Tongue (tissue), 2 donors: ENCODE measurements around the gene MYO7B. TPM values are rescaled to one million over a fixed set of nuclear protein-coding genes. Genes with fewer than 3 reads are reported as not detected.

Experiments used
- DNase-seq: peaks from one replicate; pipeline ENCODE4 v3.0.0-alpha.2; 2015
- total RNA-seq: library from RNA; depleted of rRNA; stranded (reverse); fragments of >200 nt; gene quantifications from one replicate; pipeline ENCODE4 v1.2.3, GENCODE V29; 2014

The MYO7B gene
- total RNA-seq, 1 donor from 2014 or later = 1.5 TPM

DNA sequence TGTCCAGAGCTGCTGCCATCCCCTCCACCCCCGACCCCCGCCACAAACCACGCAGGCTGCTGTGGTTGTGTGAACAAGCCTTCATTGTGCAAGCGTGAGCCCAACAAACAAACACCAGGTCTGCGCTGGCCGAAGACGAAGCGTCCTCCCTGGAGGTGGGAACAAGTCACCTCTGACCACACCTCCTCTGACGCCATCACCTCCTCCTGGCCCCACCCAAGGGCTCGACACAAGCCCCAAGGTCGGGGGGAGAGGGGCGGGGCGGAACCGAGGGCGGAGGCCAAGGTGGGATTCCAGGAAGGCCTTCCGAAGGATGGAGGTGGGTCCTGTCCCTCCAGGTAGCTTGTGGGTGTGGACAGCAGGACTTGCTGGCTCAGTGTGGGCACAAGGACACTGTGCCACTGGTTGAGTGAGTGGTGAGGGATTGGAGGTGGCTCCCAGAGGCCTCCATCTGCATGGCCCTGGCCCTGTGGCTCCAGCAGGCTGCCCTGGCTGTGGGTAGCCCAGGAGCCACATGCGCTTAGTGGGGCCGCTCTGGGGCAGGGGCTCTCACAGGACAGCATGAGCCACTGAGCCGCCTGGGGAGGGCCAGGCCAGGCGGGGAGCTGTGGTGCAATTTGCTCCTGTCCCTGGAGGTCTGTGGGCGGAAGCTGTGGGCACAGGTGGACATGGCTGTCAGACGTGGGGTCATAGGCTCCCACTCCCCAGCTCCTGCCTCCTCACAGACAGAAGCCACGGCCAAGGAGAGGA is 103.1 kb downstream of the MYO7B start:
- no peak for DNase-seq

GRCh38 chr2:127639111-127639474 is 103.6 kb downstream of the MYO7B start:
- DNase-seq = no peak

- peak; percentile 48 for DNase-seq
These were observed 104.9 kb downstream of the MYO7B start for GRCh38 chr2:127640082-127641072.

GRCh38 chr2:127641133-127641532 is 105.7 kb downstream of the MYO7B start:
- DNase-seq = no peak

DNA sequence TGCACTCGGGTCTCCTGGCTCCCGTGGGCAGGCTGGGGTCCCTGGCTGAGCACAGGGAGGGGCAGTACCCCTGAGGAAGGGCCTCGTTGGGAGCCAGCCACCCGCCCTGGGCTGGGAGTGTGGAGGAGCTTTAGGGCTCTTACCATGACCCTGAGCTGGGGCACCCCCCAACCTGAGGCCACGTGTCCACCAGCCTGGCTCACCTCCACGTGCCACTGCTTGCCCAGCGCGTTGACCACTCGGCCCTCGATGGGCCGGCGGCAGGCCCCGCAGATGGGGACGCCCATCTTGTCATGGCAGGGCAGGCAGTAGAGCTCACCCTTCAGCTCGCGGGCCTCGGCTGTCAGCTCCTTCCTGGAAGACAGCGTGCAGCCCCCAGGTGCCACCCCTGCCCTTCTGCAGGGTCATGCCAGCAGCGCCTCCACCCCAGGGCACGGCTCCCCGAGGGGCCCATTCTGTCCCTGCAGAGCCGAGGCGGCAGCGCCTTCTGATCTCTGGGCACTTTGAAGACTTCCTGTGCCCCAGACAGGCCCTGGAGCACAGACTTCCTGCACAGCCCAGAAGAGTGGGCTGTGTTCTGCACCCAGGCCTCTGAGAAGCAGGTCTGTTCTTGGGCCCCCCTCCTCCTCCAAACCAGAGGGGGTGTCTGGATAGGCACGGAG is 106.5 kb downstream of the MYO7B start:
- DNase-seq = no peak

DNA sequence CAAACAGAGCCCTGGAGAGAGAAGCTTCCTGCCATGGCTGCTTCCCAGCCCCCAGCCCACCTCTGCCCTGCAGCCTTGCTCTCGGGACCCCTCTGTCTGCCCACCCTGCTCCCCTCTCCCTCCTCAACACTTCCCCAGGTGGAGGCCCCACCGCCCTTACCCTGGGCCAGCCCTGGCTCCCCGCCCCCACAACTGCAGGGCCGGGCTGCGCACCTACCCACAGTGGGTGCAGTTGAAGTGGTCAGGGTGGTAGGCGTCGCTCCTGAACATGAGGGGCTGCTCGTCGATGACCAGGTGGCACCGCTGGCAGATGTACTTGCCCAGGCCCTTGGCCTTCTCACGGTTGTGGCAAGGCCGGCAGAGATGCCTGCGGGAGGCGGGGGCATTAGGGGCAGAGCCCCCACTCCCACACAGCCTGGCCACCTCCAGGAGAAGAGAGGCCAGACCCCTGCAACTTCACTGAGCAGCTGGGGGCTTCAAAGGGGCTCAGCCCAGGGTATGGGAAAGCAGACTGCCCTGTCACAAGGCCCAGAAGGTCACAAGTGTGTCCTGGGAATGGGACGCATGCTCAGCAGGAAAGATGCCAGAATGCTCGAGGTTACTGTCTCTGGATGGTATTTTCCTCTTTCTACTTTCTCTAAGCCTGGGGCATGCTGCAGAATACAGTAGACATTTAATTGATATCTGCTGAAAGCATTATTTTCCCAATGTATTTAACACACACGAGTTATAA is 107.4 kb downstream of the MYO7B start:
- no peak for DNase-seq

DNA sequence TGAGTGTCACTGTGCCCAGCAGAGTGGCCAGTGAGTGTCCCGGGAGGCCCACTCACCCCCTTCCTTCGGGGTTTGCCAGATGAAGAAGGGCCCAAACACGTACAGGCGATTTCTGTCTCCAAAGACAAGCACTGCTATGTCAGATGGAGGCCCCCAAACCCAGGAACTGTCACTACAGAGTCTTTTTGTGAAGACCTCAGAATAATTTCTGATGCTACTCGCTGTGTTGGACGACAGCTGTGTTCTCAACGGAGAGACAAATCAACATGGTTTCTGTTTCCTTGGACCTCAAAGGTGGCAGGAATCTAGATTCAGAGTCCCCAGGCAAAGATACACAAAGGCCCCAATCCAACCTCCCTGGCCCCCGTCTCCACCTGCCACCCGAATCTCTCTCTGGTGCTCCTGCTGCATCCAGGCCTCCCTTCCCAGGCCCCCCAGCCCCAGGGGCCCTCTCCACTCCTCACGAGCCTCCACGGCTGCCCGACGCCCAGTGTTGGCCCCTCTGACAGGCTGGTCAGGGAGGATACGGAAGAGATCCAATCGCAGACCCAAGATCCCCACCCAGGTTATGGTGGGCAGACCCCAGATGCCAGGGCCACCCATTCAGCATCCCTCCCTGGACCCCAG is 108.1 kb downstream of the MYO7B start:
- no peak for DNase-seq

DNA sequence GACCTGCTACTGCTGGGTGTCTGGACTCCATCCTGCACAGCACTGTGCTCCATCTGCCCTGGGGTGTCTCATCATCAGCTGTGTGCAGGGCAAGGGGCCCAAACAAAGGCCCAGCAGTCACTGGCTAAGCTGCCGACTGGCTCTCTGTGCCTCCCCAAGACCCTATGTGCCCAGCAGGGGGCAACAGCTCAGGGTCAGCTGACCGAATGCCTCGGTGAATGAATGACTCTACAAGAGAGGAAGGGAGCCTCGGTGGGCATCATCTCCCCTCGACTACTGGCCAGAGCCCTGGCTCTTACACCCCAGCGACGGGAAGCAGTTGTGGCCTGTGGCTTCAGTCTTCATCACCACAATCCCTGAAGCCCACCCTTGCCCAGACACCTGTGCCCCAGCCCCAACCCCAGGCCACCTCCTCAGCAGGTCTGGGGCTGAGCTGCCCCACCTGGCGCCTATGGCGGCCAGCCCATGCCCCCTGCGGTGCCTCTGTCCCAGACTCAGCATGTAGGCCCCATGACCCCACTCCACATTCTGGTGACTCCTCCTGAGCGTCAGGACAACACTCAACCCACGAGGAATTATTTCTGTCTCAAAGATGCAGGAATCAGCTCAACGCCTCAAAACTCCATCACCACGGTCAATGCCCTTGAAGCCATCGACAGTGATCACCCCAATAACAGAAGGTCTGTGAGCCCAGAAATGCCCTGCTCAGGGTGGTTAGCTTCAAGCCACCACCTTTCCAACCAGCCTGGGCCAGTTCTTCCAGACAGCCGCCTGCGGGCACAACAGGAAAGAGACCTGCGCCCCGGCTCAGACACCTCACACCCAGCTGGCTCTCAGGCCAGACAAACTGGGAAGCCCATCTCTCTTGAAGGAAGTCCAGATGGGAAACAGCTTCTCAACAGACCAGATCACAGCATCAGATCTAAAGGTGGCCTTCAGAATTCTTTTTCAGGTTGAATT is 108.9 kb downstream of the MYO7B start:
- DNase-seq = no peak

DNA sequence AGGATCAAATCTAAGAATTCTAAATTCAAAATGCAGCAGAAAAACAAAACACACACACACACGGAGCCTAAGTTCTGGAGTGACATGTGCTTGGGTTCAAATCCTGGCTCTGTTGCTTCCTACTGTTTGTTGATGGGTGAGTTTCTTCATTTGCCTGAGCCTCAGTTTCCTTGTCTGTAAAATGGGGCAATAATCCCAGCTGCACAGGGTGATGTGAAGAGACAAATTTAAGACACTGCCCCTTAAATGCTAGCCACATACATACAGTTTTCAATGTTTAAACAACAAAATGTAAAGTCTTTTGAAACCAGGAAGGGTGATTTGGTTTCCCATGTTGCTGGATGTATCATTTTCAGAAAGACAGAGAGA is 109.5 kb downstream of the MYO7B start:
- DNase-seq = no peak

DNA sequence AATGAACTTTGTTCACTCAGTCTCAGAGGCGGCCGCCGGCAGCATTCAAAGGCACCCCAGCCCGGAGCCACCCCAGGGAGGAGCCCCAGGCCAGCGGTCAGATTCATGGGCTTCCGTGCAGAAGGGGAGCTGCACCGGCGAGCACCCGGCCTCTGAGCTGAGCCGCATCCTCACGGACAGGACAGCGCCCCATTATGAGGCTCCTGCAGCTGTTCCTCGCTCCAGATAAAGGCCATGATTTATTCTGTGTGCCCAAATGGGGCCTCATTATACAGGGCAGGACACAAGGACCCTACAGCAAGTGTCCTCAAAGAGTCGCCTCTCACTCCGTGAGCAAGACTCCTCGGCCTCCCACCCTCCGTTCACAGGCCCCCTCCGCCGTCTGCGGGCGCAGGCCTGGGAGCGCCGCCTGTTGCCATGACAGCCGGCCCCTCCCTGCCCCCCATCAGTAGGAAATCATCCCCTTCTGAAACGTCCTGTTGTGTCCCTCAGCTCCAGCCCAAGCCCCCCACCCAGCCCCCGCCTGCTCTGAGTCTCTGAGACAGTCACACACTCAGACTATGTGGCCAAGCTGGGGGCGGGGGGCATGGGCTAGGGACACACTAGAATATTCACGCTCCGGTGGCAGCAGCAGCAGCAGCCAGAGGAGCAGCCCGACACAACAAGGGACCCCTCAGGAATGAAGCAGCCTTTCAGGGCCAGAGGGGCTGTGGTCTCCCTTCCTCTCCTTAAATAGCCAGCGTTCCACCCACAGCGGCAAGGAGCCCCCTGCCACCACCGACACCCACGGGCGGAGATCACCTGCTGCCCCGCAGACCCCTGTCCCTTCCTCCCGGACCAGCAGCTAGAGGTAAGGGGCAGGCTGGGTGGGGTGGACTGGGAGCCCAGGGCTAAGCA is 110.2 kb downstream of the MYO7B start, which contains the start of gene GPR17:
Gene GPR17, plus strand, starts transcription at position 759 of the 897 bp plus-strand sequence. CDS start 4,583 bp downstream, outside the sequence.
- peak; percentile 39 for DNase-seq

GRCh38 chr2:127646487-127647241 is 111.2 kb downstream of the MYO7B start:
- no peak for DNase-seq

DNA sequence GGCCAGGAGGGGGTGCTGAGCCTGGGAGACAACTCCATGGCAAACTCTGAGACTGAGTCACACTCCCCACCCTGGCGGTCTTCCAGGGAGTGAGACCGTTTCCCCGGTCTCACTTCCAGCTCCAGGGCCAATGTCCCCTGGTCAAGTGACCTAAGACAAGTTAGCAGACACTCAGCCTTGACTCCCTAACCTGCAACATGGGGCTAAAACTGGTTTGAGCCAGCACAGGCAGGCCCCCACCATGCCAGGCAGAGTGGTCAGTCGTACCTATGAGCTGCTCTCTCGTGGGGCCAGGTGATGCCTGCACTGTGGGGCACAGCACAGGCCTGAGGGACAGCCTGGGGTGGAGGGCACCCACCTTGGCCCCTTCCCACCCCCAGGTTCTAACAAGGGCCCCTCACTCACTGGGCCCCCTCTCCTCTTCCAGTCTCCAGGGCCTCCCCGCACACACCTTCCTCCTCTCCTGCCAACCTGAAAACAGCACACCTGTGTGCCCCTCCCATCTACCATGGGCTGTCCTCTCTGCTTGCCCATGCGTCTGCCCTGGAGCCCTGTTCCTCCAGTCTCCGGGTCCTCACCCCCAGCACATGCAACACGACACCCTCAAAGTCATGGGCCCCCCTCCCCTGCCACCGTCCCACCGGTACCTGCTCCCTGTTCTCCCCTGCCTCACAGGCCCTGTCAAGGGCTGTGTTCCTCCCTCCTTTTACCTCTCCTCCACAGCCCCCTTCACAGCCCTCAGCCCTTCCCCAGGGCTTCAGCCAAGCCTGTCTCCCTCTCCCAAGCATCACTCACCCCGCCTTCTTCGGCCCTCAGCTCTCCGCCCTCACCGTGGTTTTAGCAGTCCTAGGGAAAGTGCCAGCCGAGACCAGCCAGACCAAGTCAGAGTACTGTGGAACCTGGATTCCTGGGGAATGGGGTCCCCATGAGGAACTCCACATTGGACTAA is 112.0 kb downstream of the MYO7B start:
- DNase-seq = no peak

DNA sequence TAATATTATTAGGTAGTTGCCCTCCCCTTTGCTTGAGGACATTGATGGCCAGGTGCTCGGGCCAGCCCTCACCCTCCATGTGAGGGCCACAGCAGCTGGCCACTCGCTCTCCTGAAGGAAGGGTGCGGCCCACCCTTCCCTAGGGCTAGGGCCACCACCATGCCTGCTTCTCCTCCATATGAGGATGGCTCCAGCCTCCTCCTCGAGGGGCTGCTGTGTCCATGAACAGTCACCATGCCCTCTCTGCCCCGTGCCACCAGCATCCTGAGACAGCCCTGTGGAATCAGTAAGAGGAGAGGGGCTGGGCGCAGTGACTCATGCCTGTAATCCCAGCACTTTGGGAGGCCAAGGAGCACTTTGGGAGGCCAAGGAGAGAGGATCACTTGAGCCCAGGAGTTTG is 112.8 kb downstream of the MYO7B start:
- DNase-seq = no peak

- no peak for DNase-seq
These were observed 113.7 kb downstream of the MYO7B start for GRCh38 chr2:127649100-127649611.

GRCh38 chr2:127649684-127650040 is 114.2 kb downstream of the MYO7B start:
- DNase-seq = peak; percentile 89

DNA sequence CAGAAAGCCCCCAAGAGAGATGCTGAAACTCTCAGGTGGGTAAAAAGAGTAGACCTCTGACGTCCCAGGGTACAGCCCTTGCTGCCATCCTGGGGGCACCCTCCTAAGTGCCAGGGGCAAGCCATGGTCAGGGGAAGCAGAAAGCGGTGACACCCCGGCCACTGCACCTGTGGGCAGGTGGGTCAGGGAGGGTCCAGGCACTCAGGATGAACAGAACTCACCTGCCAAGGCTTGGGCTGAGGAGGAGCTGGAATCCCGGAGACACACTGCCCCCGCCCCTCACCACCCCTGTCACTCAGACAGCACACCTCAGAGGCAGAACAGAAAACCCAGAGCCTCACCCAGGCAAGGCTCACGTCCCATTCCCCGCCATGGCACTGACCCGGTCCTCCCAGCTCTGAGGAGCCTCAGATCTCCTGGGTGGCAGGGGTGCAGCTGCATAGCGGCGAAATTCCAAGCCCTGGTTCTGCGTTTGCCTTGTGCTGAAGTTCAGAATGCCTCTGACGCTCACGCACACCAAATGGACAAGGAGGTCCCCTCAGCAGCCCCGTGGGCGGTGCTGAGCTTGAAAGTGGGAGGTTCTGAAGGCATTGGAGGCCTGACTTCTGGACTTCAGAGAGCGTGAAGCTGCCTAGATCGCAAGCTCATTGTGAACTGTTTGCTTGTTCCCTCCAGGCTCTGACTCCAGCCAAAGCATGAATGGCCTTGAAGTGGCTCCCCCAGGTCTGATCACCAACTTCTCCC is 114.7 kb downstream of the MYO7B start:
- no peak for DNase-seq
